HepG2 (cell line): Measurements from ENCODE around the gene PACSIN1. TPM values are rescaled to one million over a fixed set of nuclear protein-coding genes. Genes with fewer than 3 reads are reported as not detected.

Source experiments
- CTCF ChIP-seq: sonication (generic); formaldehyde crosslinking; IDR thresholded peaks from 2 replicates; pipeline ENCODE4 v1.5.0; 2020; ENCODE audit warnings: mild to moderate bottlenecking, missing genetic modification reagents, moderate library complexity
- E2F2 ChIP-seq: sonication (generic); formaldehyde crosslinking; IDR thresholded peaks from 2 replicates; pipeline ENCODE4 v1.4.0; 2020; ENCODE audit warnings: missing genetic modification reagents, borderline replicate concordance
- ELF3 ChIP-seq: IDR thresholded peaks from 2 replicates; pipeline ENCODE4 v1.6.1; 2016; ENCODE audit warnings: missing genetic modification reagents, missing compliant biosample characterization
- LBX2 ChIP-seq: sonication (generic); formaldehyde crosslinking; IDR thresholded peaks from 2 replicates; pipeline ENCODE4 v1.5.0; 2020; ENCODE audit warnings: missing genetic modification reagents, mild to moderate bottlenecking, borderline replicate concordance
- MTA1 ChIP-seq: sonication (generic); formaldehyde crosslinking; IDR thresholded peaks from 2 replicates; pipeline ENCODE4 v1.4.0; 2020; ENCODE audit warnings: missing genetic modification reagents, mild to moderate bottlenecking, borderline replicate concordance
- PATZ1 ChIP-seq: sonication (generic); formaldehyde crosslinking; IDR thresholded peaks from 2 replicates; pipeline ENCODE4 v1.4.0; 2020; ENCODE audit warnings: missing genetic modification reagents
- RORA ChIP-seq: sonication (generic); formaldehyde crosslinking; IDR thresholded peaks from 2 replicates; pipeline ENCODE4 v1.5.0; 2020; ENCODE audit warnings: mild to moderate bottlenecking, missing genetic modification reagents, moderate library complexity
- SP2 ChIP-seq: sonication (generic); formaldehyde crosslinking; IDR thresholded peaks from 2 replicates; pipeline ENCODE4 v1.5.1; 2020; ENCODE audit warnings: mild to moderate bottlenecking, missing genetic modification reagents
- ZBTB10 ChIP-seq: sonication (generic); formaldehyde crosslinking; IDR thresholded peaks from 2 replicates; pipeline ENCODE4 v1.4.0; 2020; ENCODE audit warnings: missing genetic modification reagents, borderline replicate concordance
- ZNF609 ChIP-seq: sonication (generic); formaldehyde crosslinking; IDR thresholded peaks from 2 replicates; pipeline ENCODE4 v1.4.0; 2020; ENCODE audit warnings: mild to moderate bottlenecking, missing genetic modification reagents, borderline replicate concordance
- polyA plus RNA-seq, 8 experiments: library from polyadenylated mRNA; depleted of rRNA in 3 of 8; stranded (reverse) in 7 of 8; unstranded in 1 of 8; fragments of >200 nt; fragmentation: Illumina TruSeq in 4 of 8; extraction: Trizol in 4 of 8; gene quantifications; 2 replicates each; pipeline versions ENCODE4 v1.2.1 to v1.2.3, GENCODE V29; 2011 to 2016; ENCODE audit warnings: low read depth in 4 of 8, missing spikeins in 1 of 8, mixed read lengths in 1 of 8; ENCODE audit not compliant: insufficient read depth in 1 of 8
- total RNA-seq, 5 experiments: library from RNA; depleted of rRNA; stranded (reverse); fragments of >200 nt; fragmentation: Illumina TruSeq; extraction: Trizol; gene quantifications; 2 replicates each; pipeline ENCODE4 v1.2.3, GENCODE V29; 2016; ENCODE audit warnings: low read depth in 1 of 5

PACSIN1 gene
- total and polyA plus RNA-seq, 2 of the 13 experiments (the other 11 are each of a cell fraction or from before 2014, with no cell fraction given): not detected

GRCh38 chr6:34457742-34458735 is 7.8 kb upstream of the PACSIN1 start (continued):
- TF ChIP-seq ZBTB10 (CRISPR knock-in tag) (no peak), PATZ1 (CRISPR knock-in tag) (peak; percentile 31; the same call in 1 of the 2 replicates), ELF3 (CRISPR knock-in tag) (peak; percentile 22; the same call in 1 of the 2 replicates), E2F2 (CRISPR knock-in tag) (no peak), RORA (CRISPR knock-in tag) (no peak), MTA1 (CRISPR knock-in tag) (0 out of 2 replicates have a peak, but pooled peaks have one; percentile 55), CTCF (CRISPR knock-in tag) (peak; percentile 32; the same call in 1 of the 2 replicates), ZNF609 (CRISPR knock-in tag) (no peak), SP2 (CRISPR knock-in tag) (peak; percentile 66; the same call in 1 of the 2 replicates), LBX2 (CRISPR knock-in tag) (0 out of 2 replicates have a peak, but pooled peaks have one; percentile 42)
